ENCODE results near the gene ANKRD40.

The ANKRD40 gene

DNA sequence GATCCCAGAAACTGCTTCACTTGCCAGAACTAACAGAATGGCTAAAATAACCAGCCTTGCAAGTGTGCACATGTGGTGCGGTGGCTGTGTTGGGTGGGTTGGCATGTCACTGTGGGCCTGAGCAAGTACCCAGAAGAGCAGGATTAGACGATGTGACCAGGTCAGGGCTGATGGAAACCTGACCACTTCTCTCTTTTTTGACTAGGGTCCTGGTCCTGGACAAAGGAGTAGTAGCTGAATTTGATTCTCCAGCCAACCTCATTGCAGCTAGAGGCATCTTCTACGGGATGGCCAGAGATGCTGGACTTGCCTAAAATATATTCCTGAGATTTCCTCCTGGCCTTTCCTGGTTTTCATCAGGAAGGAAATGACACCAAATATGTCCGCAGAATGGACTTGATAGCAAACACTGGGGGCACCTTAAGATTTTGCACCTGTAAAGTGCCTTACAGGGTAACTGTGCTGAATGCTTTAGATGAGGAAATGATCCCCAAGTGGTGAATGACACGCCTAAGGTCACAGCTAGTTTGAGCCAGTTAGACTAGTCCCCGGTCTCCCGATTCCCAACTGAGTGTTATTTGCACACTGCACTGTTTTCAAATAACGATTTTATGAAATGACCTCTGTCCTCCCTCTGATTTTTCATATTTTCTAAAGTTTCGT is 16.7 kb downstream of the ANKRD40 start:
- Histone ChIP-seq H3K9me3 (ENCODE audit: insufficient read depth, low read depth, low read length) (no peaks in the 10 kb centered on the region), H3K4me3 (ENCODE audit: low read length) (no peak overlapping the region), H3K4me1 (ENCODE audit: insufficient read depth, low read length) (peaks cover 17% of the 10 kb centered on the region; the same call in 1 of the 2 replicates), H3K27me3 (ENCODE audit: insufficient read depth, low read length) (no peaks in the 10 kb centered on the region), H3K9ac (ENCODE audit: low read depth, low read length) (peak overlapping the region; percentile 22; the same call in 1 of the 2 replicates), H3K27ac (ENCODE audit: low read length) (peak overlapping the region; percentile 73), H3K36me3 (ENCODE audit: insufficient read depth, low read depth, low read length) (peaks cover 37% of the 10 kb centered on the region)

DNA sequence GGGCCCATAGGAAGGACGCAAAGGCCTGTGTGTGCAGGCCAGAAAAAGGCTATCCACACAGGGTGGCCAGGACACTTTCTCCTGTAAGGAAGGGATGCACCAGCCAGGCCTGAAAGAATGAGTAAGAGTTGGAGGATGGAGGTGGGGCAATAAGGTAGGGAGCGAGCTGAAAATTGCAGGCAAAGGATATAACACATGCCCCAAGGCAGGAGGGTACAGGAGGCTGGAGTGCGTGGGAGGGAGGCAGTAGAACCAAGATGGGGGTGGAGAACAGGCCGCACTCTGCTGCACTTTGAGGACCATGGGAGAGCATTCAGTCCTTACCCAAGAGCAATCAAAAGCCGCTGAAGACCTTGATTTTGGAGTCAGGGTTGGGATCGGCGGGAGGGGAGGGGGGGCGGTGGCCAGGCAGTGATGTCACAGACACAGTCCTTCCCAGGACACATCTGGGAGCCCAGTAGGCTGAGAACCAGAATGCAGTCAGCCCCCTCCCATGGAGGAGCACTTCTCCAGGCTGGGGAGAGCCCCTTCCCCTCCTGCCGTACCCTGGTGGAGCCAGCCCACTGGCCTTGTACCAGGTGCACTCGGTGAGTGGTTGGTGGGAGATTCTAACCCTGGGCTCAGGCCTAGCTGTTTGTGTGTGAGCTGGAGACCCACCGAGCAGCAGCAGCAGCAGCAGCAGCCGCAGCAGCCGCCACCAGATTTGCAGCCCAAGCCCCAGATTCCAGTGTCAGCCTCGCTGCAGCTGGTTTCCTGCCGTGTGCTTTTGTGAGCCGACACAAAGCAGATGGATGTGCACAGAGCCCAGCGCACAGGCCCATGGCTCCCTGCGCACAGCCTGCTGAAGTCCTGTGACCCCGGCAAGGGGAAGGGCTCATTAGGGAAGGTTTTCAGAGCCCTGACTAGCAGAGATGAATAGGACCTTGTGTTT is 17.5 kb downstream of the ANKRD40 start:
- H3K4me1 ChIP-seq (ENCODE audit: insufficient read depth, low read length) = peaks cover 17% of the 10 kb centered on the region; the same call in 1 of the 2 replicates
- H3K36me3 ChIP-seq (ENCODE audit: insufficient read depth, low read depth, low read length) = peaks cover 29% of the 10 kb centered on the region
- H3K27ac ChIP-seq (ENCODE audit: low read length) = peak overlapping the region; percentile 73
- no peaks in the 10 kb centered on the region for H3K9me3 ChIP-seq (ENCODE audit: insufficient read depth, low read depth, low read length)
- peak overlapping the region; percentile 22; the same call in 1 of the 2 replicates for H3K9ac ChIP-seq (ENCODE audit: low read depth, low read length)
- H3K4me3 ChIP-seq (ENCODE audit: low read length) = no peak overlapping the region
- H3K27me3 ChIP-seq (ENCODE audit: insufficient read depth, low read length) = no peaks in the 10 kb centered on the region

DNA sequence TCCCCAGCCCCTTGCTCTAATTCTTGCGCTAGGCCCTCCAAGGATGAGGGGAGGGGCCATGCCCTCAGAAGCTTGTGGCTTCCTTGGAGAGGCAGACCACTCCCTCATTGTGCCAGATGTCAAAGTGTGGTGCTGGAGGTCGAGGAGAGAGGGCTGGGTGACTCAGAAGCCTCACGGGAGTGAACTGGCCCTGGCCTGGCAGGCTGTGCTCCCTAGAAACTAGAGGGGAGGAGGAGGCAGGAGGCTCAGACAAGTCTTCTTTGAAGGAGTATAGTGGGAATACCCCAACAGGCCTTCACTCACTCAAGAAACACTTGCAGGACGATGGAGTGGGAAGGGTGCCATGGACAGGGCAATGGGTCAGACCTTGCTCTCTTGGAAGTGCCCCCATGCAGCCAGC is 18.5 kb downstream of the ANKRD40 start:
- H3K4me3 ChIP-seq (ENCODE audit: low read length) = no peak overlapping the region
- H3K27ac ChIP-seq (ENCODE audit: low read length) = no peak overlapping the region
- no peaks in the 10 kb centered on the region for H3K27me3 ChIP-seq (ENCODE audit: insufficient read depth, low read length)
- H3K9ac ChIP-seq (ENCODE audit: low read depth, low read length) = no peak overlapping the region
- no peaks in the 10 kb centered on the region for H3K9me3 ChIP-seq (ENCODE audit: insufficient read depth, low read depth, low read length)
- peaks cover 17% of the 10 kb centered on the region; the same call in 1 of the 2 replicates for H3K4me1 ChIP-seq (ENCODE audit: insufficient read depth, low read length)
- H3K36me3 ChIP-seq (ENCODE audit: insufficient read depth, low read depth, low read length) = peaks cover 21% of the 10 kb centered on the region

DNA sequence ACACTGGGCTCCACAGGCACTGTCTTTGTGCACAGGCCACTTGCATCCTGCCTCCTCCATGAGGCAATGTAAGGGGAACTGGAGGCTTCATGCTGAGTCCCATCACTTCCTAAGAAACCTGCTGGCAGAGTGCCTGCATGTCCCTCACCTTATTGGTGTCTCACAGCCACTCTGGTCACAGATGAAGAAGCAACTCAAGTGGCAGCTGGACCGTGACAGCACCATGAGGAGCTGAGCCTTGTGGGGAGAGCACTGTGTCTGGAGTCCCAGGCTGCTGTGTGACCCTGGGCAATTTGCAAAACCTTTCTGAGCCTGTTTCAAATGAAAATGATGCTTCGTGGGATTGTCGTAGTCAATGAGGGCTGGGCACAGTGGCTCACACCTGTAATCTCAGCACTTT is 19.5 kb downstream of the ANKRD40 start:
- Histone ChIP-seq H3K27ac (ENCODE audit: low read length) (no peak overlapping the region), H3K36me3 (ENCODE audit: insufficient read depth, low read depth, low read length) (peaks cover 13% of the 10 kb centered on the region), H3K9me3 (ENCODE audit: insufficient read depth, low read depth, low read length) (no peaks in the 10 kb centered on the region), H3K9ac (ENCODE audit: low read depth, low read length) (no peak overlapping the region), H3K4me3 (ENCODE audit: low read length) (no peak overlapping the region), H3K4me1 (ENCODE audit: insufficient read depth, low read length) (peaks cover 17% of the 10 kb centered on the region; the same call in 1 of the 2 replicates), H3K27me3 (ENCODE audit: insufficient read depth, low read length) (no peaks in the 10 kb centered on the region)

DNA sequence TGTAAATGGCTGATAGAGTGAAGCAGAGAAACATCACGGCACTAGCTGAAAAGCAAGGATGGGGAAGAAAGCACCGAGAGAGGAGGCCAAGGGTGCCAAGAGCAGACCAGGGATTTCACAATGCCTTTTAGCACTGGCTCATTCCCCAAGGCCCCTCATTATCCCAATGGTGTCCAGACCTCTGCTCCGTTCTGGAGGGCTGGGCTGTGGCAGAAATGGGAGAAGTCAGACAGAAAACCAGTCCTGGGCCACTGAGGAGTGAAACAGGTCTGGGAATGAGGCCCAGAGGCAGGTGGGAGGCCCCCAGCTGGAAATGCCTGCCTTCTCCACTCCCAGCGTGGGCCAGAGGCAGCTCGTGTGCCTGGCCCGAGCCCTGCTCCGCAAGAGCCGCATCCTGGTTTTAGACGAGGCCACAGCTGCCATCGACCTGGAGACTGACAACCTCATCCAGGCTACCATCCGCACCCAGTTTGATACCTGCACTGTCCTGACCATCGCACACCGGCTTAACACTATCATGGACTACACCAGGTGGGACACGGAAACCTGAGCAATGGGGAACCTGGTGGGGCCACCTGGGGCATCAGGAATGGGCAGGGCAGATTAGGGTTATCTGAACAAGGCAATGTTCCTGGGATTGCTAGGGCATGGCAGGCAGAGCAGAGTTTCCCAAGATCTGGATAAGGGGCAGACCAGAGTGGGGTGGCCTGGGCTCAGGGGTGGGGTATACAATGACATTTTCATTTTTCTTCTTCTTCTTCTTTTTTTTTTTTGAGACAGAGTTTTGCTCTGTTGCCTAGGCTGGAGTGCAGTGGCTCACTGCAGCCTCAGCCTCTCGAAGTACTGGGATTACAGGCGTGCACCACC is 20.3 kb downstream of the ANKRD40 start:
- no peak overlapping the region for H3K9ac ChIP-seq (ENCODE audit: low read depth, low read length)
- peaks cover 5% of the 10 kb centered on the region for H3K36me3 ChIP-seq (ENCODE audit: insufficient read depth, low read depth, low read length)
- no peak overlapping the region for H3K4me3 ChIP-seq (ENCODE audit: low read length)
- no peaks in the 10 kb centered on the region for H3K27me3 ChIP-seq (ENCODE audit: insufficient read depth, low read length)
- no peaks in the 10 kb centered on the region for H3K9me3 ChIP-seq (ENCODE audit: insufficient read depth, low read depth, low read length)
- H3K27ac ChIP-seq (ENCODE audit: low read length) = no peak overlapping the region
- peaks cover 17% of the 10 kb centered on the region; the same call in 1 of the 2 replicates for H3K4me1 ChIP-seq (ENCODE audit: insufficient read depth, low read length)

DNA sequence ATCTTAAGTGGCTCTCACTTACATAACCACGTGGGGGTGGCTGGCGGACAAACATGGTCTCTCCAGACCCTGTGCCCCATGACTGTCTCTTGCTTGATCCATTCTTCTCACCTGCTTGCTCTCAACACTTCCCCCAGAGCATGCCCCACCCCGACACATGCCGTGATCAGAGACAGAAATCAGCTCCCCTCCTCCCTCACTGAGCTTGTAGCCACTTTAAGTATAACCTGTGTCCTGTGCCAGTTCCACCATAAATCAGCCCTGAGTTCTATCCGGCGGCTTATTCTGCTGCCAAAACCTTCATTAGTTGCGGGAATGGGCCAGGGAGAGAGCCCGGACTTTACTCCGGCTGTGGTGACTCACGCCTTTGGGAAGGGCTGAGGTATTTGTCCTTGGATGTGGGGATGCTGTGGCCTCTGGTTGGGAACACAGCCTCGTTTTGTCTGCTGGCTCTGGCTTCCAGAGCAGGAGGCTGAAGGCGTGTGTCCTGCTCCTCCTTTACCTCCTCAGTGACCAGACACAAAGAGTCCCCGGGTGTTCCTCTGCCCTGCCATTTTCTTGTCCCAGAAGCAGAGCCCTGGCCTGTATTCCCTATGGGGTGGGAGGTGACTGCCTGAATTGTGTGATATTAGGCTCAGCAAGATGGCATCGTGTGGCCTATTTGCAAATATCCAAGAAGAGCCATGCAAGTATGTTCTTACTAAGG is 21.1 kb downstream of the ANKRD40 start:
- Histone ChIP-seq H3K4me1 (ENCODE audit: insufficient read depth, low read length) (peaks cover 17% of the 10 kb centered on the region; the same call in 1 of the 2 replicates), H3K36me3 (ENCODE audit: insufficient read depth, low read depth, low read length) (no peaks in the 10 kb centered on the region), H3K9ac (ENCODE audit: low read depth, low read length) (no peak overlapping the region), H3K27me3 (ENCODE audit: insufficient read depth, low read length) (no peaks in the 10 kb centered on the region), H3K27ac (ENCODE audit: low read length) (no peak overlapping the region), H3K9me3 (ENCODE audit: insufficient read depth, low read depth, low read length) (no peaks in the 10 kb centered on the region), H3K4me3 (ENCODE audit: low read length) (no peak overlapping the region)

DNA sequence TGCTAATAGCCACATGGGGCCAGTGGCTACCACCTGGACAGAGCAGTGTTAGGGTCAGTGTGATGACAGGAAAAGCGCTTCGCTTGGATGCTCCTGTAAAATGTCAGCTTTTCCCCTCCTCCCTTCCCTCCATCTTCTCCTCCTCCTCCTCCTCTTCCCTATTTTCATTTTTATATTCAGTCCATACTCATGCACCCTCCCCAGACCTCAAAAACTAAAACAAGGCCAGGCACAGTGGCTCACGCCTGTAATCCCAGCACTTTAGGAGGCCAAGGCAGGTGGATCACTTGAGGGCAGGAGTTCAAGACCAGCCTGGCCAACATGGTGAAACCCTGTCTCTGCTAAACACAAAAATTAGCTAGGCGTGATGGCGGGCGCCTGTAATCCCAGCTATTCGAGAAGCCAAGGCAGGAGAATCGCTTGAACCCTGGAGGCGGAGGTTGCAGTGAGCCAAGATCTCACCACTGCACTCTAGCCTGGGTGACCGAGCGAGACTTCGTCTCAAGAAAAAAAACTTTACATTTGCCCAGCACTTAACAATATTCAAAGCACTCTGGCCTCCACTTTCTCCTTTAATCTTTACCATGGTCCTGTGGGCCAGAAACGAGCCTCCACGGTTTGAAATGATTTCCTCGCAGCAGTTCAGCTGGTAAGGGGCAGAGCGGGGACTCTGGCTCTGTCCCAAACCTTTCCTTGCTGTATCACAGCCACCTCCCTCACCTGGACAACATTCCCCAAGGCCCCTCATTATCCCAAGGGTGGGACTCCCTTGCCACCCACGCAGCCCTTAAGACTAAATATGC is 21.8 kb downstream of the ANKRD40 start:
- Histone ChIP-seq H3K4me3 (ENCODE audit: low read length) (no peak overlapping the region), H3K4me1 (ENCODE audit: insufficient read depth, low read length) (peaks cover 15% of the 10 kb centered on the region; the same call in 1 of the 2 replicates), H3K27me3 (ENCODE audit: insufficient read depth, low read length) (no peaks in the 10 kb centered on the region), H3K9me3 (ENCODE audit: insufficient read depth, low read depth, low read length) (no peaks in the 10 kb centered on the region), H3K9ac (ENCODE audit: low read depth, low read length) (no peak overlapping the region), H3K36me3 (ENCODE audit: insufficient read depth, low read depth, low read length) (no peaks in the 10 kb centered on the region), H3K27ac (ENCODE audit: low read length) (no peak overlapping the region)

DNA sequence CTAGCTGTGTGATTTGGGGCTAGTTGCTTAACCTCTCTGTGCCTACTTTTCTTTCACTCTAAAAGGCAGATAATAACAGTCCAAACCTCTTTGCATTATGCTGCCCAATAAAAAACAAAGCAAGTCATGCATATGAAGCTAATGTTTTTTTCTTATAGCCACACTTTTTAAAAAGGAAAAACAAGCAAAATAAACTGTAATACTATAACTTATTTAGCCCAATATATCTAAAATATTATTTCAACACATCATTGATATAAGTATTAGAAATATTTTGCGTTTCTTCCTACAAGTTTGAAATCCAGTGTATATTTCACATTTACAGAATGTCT is 22.4 kb downstream of the ANKRD40 start:
- no peaks in the 10 kb centered on the region for H3K36me3 ChIP-seq (ENCODE audit: insufficient read depth, low read depth, low read length)
- H3K27ac ChIP-seq (ENCODE audit: low read length) = no peak overlapping the region

DNA sequence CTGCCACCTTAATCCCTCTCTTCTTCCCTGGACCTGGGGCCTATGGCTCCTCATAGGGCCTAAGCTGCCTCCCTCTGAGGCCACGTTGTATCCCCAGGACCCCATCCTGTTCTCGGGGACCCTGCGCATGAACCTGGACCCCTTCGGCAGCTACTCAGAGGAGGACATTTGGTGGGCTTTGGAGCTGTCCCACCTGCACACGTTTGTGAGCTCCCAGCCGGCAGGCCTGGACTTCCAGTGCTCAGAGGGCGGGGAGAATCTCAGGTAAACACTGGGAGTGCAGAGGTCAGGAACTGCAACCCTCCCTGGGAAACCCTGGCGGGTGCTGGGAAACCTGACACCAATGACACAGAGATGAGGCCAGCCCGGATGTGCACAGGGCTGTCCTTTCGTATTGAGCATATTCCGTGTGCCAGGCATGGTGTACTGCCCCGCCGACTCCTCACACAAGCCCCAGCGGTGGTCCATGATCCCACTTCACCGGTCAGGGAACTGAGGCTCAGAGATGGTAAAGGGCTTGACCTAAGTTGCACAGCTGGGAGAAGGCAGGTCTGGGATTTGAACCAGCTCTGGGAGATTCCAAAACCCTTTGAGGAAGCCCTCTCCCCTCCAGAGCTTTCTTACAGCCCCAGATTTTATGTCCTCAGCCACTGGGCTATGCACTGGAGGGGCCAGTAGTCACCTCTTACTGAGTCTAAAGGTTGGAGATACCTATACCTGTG is 22.9 kb downstream of the ANKRD40 start:
- no peak overlapping the region for H3K4me3 ChIP-seq (ENCODE audit: low read length)
- H3K9me3 ChIP-seq (ENCODE audit: insufficient read depth, low read depth, low read length) = no peaks in the 10 kb centered on the region
- no peaks in the 10 kb centered on the region for H3K36me3 ChIP-seq (ENCODE audit: insufficient read depth, low read depth, low read length)
- H3K27ac ChIP-seq (ENCODE audit: low read length) = no peak overlapping the region
- no peaks in the 10 kb centered on the region for H3K27me3 ChIP-seq (ENCODE audit: insufficient read depth, low read length)
- no peak overlapping the region for H3K9ac ChIP-seq (ENCODE audit: low read depth, low read length)
- peaks cover 5% of the 10 kb centered on the region; the same call in 1 of the 2 replicates for H3K4me1 ChIP-seq (ENCODE audit: insufficient read depth, low read length)

More for the DNA sequence above, 22.4 kb downstream of the ANKRD40 start:
- Histone ChIP-seq H3K9ac (ENCODE audit: low read depth, low read length) (no peak overlapping the region), H3K27me3 (ENCODE audit: insufficient read depth, low read length) (no peaks in the 10 kb centered on the region), H3K4me1 (ENCODE audit: insufficient read depth, low read length) (peaks cover 10% of the 10 kb centered on the region; the same call in 1 of the 2 replicates), H3K9me3 (ENCODE audit: insufficient read depth, low read depth, low read length) (no peaks in the 10 kb centered on the region), H3K4me3 (ENCODE audit: low read length) (no peak overlapping the region)

DNA sequence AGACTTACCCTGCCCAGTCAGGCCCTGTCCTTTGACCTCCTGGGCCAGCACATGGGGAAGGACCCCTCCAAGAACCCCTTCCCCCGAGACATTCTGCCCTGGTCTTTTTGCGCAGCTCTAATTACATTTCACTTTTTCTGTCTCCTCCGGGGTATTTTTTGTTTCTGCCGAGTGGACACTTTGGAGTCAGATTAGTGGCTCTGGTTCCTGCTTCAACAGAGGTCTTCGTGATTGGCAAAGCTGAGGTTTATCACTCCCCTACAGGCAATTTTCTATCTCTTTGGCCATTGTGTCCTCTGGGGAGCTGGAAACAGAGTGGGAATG is 23.5 kb downstream of the ANKRD40 start:
- Histone ChIP-seq H3K4me1 (ENCODE audit: insufficient read depth, low read length) (no peaks in the 10 kb centered on the region), H3K27ac (ENCODE audit: low read length) (no peak overlapping the region)

More for the DNA sequence above, 23.5 kb downstream of the ANKRD40 start:
- Histone ChIP-seq H3K4me3 (ENCODE audit: low read length) (no peak overlapping the region), H3K9ac (ENCODE audit: low read depth, low read length) (no peak overlapping the region), H3K9me3 (ENCODE audit: insufficient read depth, low read depth, low read length) (no peaks in the 10 kb centered on the region), H3K36me3 (ENCODE audit: insufficient read depth, low read depth, low read length) (no peaks in the 10 kb centered on the region), H3K27me3 (ENCODE audit: insufficient read depth, low read length) (no peaks in the 10 kb centered on the region)
